Ovary (tissue), 9 donors: ENCODE results near the gene BFSP2. TPM values are rescaled to one million over a fixed set of nuclear protein-coding genes. Genes with fewer than 3 reads are reported as not detected.
"Not testable (repeated sequence)": the region's sequence is repeated elsewhere in the genome, so short reads cannot be mapped to it uniquely, and the experiment has no call there.

ENCODE experiments used
- DNase-seq, 5 donors: peaks; one replicate each; pipeline ENCODE4 v3.0.0-alpha.2; 2019 to 2020
- H3K27ac ChIP-seq, 2 donors: fragments of 200-600 bp; one replicate each; pipeline versions ENCODE4 v1.5.1 to v1.8.0; 2019 to 2022
- H3K27me3 ChIP-seq: fragments of 200-600 bp; one replicate; pipeline ENCODE4 v1.8.0; 2022
- H3K36me3 ChIP-seq: fragments of 200-600 bp; sonication (generic); one replicate; pipeline ENCODE4 v1.5.1; 2019
- H3K4me1 ChIP-seq: one replicate; pipeline ENCODE4 v1.8.1; 2013; ENCODE audit warnings: mild to moderate bottlenecking, moderate library complexity; ENCODE audit not compliant: insufficient read depth
- H3K4me3 ChIP-seq: fragments of 200-600 bp; sonication (generic); one replicate; pipeline ENCODE4 v1.5.1; 2017
- H3K9me3 ChIP-seq, 2 donors: fragments of 200-600 bp in 1 of 2; sonication (generic) in 1 of 2; one replicate each; pipeline versions ENCODE4 v1.5.1 to v1.8.1; 2013 to 2019; ENCODE audit warnings: mild to moderate bottlenecking in 1 of 2, moderate library complexity in 1 of 2
- CTCF ChIP-seq, 3 donors: fragments of 450-650 bp in 2 of 3; fragments of 200-600 bp in 1 of 3; IDR thresholded peaks; one replicate each; pipeline versions ENCODE4 v1.5.1 to v1.8.0; 2016 to 2022; ENCODE audit warnings: antibody characterized with exemption in 3 of 3, mild to moderate bottlenecking in 1 of 3
- EP300 ChIP-seq: sonication (generic); formaldehyde crosslinking; IDR thresholded peaks from one replicate; pipeline ENCODE4 v1.6.1; 2017; ENCODE audit warnings: antibody characterized with exemption
- POLR2A ChIP-seq: fragments of 450-650 bp; IDR thresholded peaks from one replicate; pipeline ENCODE4 v1.6.1; 2017; ENCODE audit warnings: antibody characterized with exemption, mild to moderate bottlenecking, moderate library complexity
- WGBS, 3 donors: extraction: QIAGEN DNeasy Blood & Tissue Kit in 1 of 3; methylation state at CpG; one replicate each; pipeline versions ENCODE4 v1.1.5 to v1.1.7; 2013 to 2017; 5-methylcytosine and 5-hydroxymethylcytosine counted together
- intact Hi-C, 4 donors: fragments of 100-400 bp; cut with DNase I; formaldehyde crosslinking; loops; one replicate each; pipeline versions ENCODE4 v1.11.0 to v1.15.1; 2022 to 2023
- polyA plus RNA-seq, 2 donors: library from polyadenylated mRNA; stranded (reverse); fragments of 200-250 nt in 1 of 2; fragments of 350-450 nt in 1 of 2; fragmentation: Illumina TruSeq in 1 of 2; extraction: RNeasy Lipid Tissue Mini Kit (QIAGEN cat#74804) in 1 of 2; gene quantifications; one replicate each; pipeline ENCODE4 v1.2.3, GENCODE V29; 2013 to 2014
- total RNA-seq, 7 donors: library from RNA; depleted of rRNA in 2 of 7; stranded (reverse); fragments of >200 nt in 2 of 7; fragmentation: NEBNext Ultra II Directional in 3 of 7; extraction: Animal tissue kit (Norgen Biotek cat#: 25700) in 3 of 7; gene quantifications; one replicate each; pipeline versions ENCODE4 v1.1.0 to v1.2.4, GENCODE V29; 2016 to 2023
- donor health status: DM: no; HTN: no; CAD: no; lungs with moderate emphysema.
- donor health status: DM: no; HTN: no; CAD: no.
- donor health status: Bipolar disorder and iron deficiency.
- donor health status: DM: yes; HTN: yes; CAD: no.
- donor health status: DM: no; HTN: no; CAD: no.
- donor health status: DM: yes; HTN: yes; CAD: no.

Gene BFSP2
- total and polyA plus RNA-seq, 9 donors, result not detected

GRCh38 chr3:133491481-133492059 lies 91.7 kb downstream of the BFSP2 start:
- intact Hi-C loops, result no loop called here
- WGBS, 3 donors, result 91 to 97% (median 95%) methylated on average over 3 of the region's 3 CpGs

GRCh38 chr3:133492159-133492741 lies 92.4 kb downstream of the BFSP2 start:
- TF ChIP-seq CTCF (IDR thresholded peaks at IDR 0.05), result no peak
- no peak for TF ChIP-seq EP300
- no peak for TF ChIP-seq POLR2A
- WGBS, 3 donors, result 89% methylated on average over 6 of the region's 6 CpGs

More at GRCh38 chr3:133491481-133492059, 91.7 kb downstream of the BFSP2 start:
- H3K4me3 ChIP-seq, result no peak overlapping the region
- H3K4me1 ChIP-seq, result no peaks in the 10 kb centered on the region
- no peaks in the 10 kb centered on the region for H3K27me3 ChIP-seq
- H3K36me3 ChIP-seq, result no peaks in the 10 kb centered on the region
- DNase-seq, result no peak
- H3K9me3 ChIP-seq, result no peaks in the 10 kb centered on the region
- TF ChIP-seq EP300, result no peak
- no peak for TF ChIP-seq CTCF (IDR thresholded peaks at IDR 0.05)
- no peak for TF ChIP-seq POLR2A
- no peak overlapping the region for H3K27ac ChIP-seq

GRCh38 chr3:133494469-133494868 lies 94.6 kb downstream of the BFSP2 start:
- TF ChIP-seq CTCF (IDR thresholded peaks at IDR 0.05), result no peak
- no peak for TF ChIP-seq EP300
- no peak for TF ChIP-seq POLR2A
- Histone ChIP-seq H3K9me3 (no peaks in the 10 kb centered on the region), H3K27ac (no peak overlapping the region), H3K4me3 (no peak overlapping the region), H3K36me3 (no peaks in the 10 kb centered on the region), H3K27me3 (no peaks in the 10 kb centered on the region), H3K4me1 (no peaks in the 10 kb centered on the region)
- WGBS, 3 donors, result 58 to 67% (median 58%) methylated on average over 6 of the region's 6 CpGs
- DNase-seq, result no peak
- intact Hi-C loops, result no loop called here

More at GRCh38 chr3:133492159-133492741, 92.4 kb downstream of the BFSP2 start:
- H3K9me3 ChIP-seq, result no peaks in the 10 kb centered on the region
- no peaks in the 10 kb centered on the region for H3K4me1 ChIP-seq
- no peaks in the 10 kb centered on the region for H3K27me3 ChIP-seq
- H3K27ac ChIP-seq, result no peak overlapping the region
- intact Hi-C loops, result no loop called here
- H3K36me3 ChIP-seq, result no peaks in the 10 kb centered on the region
- no peak for DNase-seq
- no peak overlapping the region for H3K4me3 ChIP-seq

GRCh38 chr3:133502542-133502941 lies 102.7 kb downstream of the BFSP2 start:
- intact Hi-C loops, H3K9me3 ChIP-seq, H3K4me1 ChIP-seq, H3K27me3 ChIP-seq, DNase-seq, H3K36me3 ChIP-seq, H3K4me3 ChIP-seq, H3K27ac ChIP-seq: not testable (repeated sequence)
- 97 to 100% (median 100%) methylated on average over 1 to 2 of the region's 2 CpGs for WGBS, 3 donors

- Histone ChIP-seq H3K9me3 (no peaks in the 10 kb centered on the region), H3K27me3 (no peaks in the 10 kb centered on the region), H3K4me3 (no peak overlapping the region), H3K36me3 (no peaks in the 10 kb centered on the region), H3K4me1 (no peaks in the 10 kb centered on the region), H3K27ac (no peak overlapping the region)
- intact Hi-C loops, result no loop called here
- no peak for DNase-seq
- TF ChIP-seq POLR2A (no peak), EP300 (no peak), CTCF (IDR thresholded peaks at IDR 0.05) (no peak)
- 94 to 100% (median 100%) methylated on average over 1 of the region's 1 CpG for WGBS, 3 donors
Measured at GRCh38 chr3:133503409-133503808, 103.6 kb downstream of the BFSP2 start.
